Activated T-cell treated with anti-CD3 and anti-CD28 coated beads, Interleukin-2, amount 50 U/mL, for 1 hour (primary cell): Measurements from ENCODE around the gene RAI1.
A peak's percentile ranks its signal among the peaks of the same experiment; 100 is the strongest.

Experiments used
- DNase-seq: peaks from one replicate; pipeline ENCODE4 v3.0.0-alpha.2; 2020

RAI1 gene

DNA sequence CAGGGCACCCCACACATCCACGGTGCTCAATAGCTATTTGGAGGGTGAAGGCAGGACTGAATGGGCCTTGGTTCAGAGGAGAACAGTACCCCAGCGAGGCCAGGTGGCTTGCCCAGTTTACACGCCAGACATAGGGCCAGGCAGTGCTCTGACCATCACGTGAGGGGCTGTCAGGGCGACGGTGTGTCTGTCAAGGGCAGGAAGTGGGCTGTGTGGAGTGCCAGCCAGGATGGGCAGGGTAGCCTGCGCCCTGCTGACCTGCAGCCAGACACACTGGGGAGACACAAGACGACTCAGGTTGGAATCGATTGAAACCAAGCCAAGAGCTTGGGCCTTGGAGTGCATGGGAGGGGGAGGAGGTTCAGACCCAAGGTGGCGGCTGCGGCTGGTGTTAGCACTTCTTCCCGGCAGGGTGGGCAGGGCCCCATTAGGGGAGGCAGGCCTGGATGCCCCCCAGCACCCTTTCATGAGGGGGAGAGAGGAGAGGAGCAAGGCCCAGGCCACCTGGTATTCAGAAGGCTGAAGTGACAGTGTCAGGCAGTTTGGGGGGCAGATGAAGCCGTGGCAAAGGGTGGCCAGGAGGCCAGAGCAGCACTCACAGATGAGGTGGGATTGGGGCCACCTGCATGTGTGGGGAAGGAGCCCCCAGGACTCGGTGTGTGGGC is 87.3 kb downstream of the RAI1 start:
- no peak for DNase-seq

- no peak for DNase-seq
These were observed 88.8 kb downstream of the RAI1 start for GRCh38 chr17:17769869-17770631.

- no peak for DNase-seq
These were observed 89.4 kb downstream of the RAI1 start for GRCh38 chr17:17770632-17771044.

- DNase-seq = no peak
These were observed 90.4 kb downstream of the RAI1 start for GRCh38 chr17:17771498-17772201.

GRCh38 chr17:17772231-17772630 is 91.0 kb downstream of the RAI1 start:
- no peak for DNase-seq

- DNase-seq = no peak
These were observed 93.0 kb downstream of the RAI1 start for GRCh38 chr17:17774009-17774881.

- DNase-seq = no peak
These were observed 95.6 kb downstream of the RAI1 start for GRCh38 chr17:17776889-17777288.

GRCh38 chr17:17778308-17779014 is 97.2 kb downstream of the RAI1 start:
- DNase-seq = no peak

DNA sequence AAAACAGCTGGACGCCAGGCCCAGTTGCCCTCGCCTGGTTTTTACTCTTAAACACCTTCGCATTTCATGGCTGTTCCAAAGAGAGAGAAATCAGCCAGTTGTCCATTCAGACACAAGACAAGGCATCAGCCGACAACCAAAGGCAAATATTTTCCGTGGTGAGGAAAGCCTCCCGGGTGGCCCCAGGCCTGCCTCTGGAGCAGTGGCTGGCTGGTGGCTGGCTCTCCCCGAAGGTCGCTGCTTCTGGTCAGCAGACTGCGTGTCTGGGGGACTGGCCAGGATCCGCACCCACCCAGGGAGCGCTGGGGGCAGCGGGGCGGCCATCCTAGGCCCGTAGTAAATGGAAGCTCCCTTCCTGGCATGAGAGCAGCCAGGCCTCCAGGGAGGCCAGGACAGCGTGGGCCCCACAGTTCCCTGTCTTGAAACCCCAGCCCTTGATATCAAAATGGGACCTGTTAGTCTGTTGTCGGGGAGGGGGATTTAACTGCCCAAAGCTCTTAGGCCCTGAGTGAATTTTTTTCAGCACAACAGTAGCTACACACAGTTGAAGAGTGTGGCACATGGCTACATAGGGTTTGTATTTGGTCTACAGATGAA is 97.9 kb downstream of the RAI1 start:
- DNase-seq = no peak

DNA sequence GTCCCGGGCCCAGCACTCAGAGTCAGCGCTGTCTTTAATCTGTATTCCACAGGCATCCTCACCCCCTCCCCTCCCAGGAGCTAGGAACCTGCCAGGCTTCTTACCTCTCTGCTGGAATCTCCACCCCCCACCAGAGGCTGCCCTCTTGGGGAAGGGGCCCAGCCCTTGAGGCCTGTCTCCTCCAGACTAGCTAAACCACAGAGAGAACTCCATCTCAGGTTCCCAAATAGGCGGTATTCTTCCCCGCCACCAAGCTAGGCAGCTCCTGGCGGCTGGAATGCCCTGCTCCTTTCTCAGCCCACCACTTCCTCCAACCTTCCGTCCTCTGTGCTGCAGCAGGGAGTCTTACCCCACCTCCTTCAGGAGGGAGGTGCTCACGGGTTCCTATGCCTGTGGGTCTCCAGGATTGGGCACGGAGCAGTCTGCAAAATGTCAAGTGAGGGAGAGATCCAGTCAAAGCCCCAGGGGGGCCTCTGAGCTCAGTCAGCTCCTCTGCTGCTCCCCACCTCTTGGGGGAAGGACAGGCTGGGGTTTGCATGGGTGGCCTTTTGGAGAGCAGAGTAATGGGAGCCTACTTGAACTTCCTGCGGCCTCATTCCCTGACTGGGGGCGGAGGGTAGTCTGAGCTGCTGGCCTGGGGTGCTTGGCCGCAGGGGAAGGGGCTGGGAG is 99.8 kb downstream of the RAI1 start:
- DNase-seq = no peak

DNA sequence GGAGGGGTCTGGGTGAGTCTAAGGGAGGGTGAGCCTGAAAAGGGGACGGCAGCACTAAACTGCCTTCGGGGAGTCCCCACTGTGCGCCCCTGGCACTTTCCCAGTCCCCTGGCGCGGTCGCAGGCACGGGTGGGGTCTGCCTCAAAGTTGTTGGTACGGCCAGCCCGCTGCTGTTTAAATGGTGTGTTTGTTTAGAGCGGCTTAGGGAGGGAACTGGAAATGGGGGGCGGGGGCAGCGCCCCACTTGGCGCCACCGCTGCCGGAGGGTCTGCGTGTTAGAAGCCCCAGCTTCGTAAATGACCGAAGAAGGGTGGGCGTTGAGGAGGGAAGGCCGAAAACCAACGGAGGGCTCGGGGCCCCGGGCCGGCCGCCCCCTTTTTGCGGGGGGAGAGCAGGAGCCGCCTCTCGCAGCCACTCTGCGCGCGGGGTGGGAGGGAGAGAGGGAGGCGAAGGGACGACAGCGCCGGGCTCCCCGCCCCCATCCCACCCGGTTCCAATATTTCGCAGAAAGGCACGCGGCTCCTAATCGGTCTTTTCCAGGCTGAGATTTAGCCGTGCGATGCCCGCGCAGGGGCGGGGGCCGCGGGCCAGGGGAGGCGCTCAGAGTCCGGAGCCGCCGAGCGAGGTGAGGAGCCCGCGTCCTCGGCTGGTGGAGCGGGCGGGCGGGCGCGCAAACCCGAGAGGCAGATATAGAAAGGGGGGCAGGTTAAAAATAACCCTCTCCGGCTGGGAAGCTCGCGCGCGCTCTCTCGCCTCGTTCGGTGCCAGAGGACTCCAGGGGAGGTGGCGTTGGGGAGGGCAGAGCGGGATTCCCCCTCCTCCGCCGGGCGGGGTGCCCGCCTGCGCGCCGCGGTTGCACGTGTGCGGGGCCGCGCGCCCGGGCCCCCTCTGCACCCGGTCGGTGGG is 100.6 kb downstream of the RAI1 start:
- DNase-seq = peak; percentile 53

GRCh38 chr17:17782523-17783115 is 101.4 kb downstream of the RAI1 start:
- DNase-seq = peak; percentile 41

GRCh38 chr17:17783116-17783824 is 102.0 kb downstream of the RAI1 start:
- peak; percentile 70 for DNase-seq

GRCh38 chr17:17783825-17784656 is 102.8 kb downstream of the RAI1 start:
- DNase-seq = peak; percentile 52

DNA sequence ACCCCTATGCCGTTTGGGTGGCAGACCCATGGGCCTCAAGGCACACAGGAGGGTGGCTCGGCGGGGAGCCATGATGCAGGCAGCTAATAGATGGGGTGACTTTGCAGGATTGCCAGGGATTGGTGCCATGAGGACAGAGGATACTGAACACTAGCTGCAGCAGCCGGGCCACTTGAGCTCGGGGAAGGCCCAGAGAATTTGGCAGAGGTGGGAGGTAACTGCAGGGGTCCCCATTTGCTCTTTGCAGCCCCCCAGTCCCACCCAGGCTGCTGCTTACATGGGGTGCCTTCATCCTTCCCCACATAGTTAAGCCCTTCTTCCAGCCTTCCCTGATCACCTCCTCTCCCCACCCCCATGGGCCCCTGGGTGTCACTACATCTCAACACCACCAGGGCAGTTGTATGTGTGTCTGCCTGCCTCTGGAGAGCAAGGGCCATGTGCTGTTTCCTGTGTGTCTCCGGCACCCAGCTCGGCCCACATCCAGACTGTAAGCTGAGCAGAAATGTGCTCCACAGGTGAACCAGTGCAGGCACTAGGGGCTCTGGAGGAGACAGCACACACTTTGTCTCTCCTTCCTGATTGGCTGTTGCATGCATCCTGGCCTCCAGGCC is 103.5 kb downstream of the RAI1 start:
- peak; percentile 43 for DNase-seq

DNA sequence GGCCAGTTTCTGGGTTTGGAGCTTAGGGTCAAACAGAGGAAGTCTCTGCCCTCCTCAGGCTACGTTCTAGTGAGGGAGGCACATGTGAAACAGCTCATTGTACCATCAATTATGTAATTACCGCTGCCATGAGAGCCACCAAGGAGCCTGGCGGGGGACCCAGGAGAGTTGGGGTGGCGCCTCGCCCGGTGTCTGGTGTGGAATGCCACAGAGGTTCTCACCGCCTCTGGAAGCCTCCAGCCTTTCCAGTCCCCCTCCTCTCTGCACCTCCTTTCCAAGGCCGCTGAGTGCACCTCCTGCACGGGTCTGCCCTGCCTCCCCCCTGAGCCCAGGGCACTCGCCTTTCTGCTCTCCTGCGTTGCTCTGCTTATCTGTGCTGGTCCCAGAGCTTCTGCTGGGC is 104.1 kb downstream of the RAI1 start:
- DNase-seq = no peak

GRCh38 chr17:17786998-17787397 is 105.7 kb downstream of the RAI1 start:
- no peak for DNase-seq

DNA sequence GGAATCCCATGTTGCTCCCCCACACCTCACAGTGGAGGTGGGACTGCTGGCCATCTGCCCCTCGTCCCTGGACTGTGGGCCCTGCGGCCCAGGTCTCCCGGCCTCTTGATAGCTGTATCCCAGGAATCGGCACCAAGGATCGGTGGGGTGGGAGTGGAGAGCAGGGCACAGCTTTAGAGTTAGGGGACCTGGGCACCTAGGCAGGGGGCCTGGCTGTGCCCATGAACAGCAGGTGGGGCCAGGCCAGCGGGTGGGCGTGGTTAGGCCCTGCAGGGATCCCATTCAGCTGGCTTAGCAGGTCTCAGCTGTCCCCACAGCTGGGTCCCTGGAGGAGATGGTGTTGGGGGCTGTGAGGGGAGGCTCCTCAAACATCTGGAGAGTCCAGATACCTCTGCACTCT is 106.3 kb downstream of the RAI1 start:
- DNase-seq = no peak
